ENCODE data around the gene CACNA1A. TPM values are rescaled to one million over a fixed set of nuclear protein-coding genes. Genes with fewer than 3 reads are reported as not detected.

Gene CACNA1A
- total and polyA plus RNA-seq, 2 of the 13 experiments (the other 11 are each of a cell fraction or from before 2014, with no cell fraction given): not detected

DNA sequence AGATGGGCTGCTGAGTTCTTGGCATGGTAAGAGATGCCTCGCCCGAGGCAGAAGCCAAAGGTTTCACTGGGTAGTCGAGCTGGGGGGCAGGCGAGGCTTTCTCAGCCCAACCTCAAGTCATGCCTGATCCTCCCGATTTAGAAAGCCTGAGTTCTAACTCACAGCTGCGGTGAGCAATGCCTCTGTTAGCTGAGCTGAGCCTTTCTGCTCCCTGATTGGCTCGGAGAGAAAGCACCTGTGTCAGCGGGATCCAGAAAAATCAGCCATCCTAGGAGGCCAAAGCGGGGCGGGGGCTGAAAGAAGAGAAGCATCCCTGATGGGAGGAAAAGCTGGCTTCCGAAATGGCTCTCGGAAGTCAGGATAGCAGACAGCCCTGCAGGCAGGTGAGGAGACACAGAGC lies 44.7 kb downstream of the CACNA1A start (continued):
- TF ChIP-seq, protein P1, sequence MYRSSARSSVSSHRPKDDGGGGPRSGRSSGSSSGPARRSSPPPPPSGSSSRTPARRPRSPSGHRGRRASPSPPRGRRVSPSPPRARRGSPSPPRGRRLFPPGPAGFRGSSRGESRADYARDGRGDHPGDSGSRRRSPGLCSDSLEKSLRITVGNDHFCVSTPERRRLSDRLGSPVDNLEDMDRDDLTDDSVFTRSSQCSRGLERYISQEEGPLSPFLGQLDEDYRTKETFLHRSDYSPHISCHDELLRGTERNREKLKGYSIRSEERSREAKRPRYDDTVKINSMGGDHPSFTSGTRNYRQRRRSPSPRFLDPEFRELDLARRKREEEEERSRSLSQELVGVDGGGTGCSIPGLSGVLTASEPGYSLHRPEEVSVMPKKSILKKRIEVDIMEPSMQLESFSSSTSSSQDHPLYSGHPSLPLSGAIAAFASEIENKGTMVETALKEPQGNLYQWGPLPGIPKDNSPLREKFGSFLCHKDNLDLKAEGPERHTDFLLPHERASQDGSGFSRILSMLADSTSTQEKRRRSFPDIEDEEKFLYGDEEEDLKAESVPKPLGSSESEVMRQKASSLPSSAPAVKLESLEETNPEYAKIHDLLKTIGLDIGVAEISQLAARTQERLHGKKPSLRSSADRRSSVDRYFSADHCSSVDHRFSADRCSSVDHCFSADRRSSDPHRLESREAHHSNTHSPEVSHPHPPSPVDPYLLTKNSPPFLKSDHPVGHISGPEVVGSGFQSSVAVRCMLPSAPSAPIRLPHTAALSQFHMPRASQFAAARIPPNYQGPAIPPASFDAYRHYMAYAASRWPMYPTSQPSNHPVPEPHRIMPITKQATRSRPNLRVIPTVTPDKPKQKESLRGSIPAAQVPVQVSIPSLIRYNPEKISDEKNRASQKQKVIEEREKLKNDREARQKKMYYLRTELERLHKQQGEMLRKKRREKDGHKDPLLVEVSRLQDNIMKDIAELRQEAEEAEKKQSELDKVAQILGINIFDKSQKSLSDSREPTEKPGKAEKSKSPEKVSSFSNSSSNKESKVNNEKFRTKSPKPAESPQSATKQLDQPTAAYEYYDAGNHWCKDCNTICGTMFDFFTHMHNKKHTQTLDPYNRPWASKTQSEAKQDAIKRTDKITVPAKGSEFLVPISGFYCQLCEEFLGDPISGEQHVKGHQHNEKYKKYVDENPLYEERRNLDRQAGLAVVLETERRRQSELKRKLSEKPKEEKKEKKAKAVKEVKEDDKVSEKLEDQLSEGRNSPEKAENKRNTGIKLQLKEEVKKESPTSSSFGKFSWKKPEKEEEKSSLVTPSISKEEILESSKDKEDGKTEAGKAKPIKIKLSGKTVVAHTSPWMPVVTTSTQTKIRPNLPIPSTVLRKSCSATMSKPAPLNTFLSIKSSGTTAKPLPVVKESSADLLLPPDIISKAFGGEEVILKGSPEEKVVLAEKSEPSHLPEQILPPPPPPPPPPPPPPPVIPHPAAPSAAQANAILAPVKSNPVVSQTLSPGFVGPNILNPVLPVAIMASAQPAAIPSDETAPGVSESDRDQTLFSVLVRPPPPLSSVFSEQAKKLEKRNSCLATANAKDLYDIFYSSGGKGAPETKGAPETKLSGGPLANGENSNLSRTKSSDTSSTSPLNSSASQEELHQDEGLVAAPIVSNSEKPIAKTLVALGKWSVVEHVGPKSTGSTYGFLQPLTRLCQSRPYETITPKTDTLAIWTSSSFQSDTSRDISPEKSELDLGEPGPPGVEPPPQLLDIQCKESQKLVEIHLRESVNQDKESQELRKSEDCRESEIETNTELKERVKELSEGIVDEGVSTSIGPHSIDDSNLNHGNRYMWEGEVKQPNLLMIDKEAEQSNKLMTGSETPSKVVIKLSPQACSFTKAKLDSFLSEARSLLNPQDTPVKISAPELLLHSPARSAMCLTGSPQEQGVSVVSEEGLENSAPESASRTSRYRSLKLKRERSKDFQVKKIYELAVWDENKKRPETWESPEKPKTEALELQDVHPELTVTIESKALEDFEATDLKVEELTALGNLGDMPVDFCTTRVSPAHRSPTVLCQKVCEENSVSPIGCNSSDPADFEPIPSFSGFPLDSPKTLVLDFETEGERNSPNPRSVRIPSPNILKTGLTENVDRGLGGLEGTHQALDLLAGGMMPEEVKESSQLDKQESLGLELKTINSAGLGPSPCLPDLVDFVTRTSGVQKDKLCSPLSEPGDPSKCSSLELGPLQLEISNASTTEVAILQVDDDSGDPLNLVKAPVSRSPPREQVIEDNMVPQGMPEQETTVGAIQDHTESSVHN (CRISPR knock-in tag; IDR thresholded peaks at IDR 0.05): no peak
- TF ChIP-seq, protein P2, sequence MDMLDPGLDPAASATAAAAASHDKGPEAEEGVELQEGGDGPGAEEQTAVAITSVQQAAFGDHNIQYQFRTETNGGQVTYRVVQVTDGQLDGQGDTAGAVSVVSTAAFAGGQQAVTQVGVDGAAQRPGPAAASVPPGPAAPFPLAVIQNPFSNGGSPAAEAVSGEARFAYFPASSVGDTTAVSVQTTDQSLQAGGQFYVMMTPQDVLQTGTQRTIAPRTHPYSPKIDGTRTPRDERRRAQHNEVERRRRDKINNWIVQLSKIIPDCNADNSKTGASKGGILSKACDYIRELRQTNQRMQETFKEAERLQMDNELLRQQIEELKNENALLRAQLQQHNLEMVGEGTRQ (IDR thresholded peaks at IDR 0.05; ENCODE audit: low read depth, low read length): no peak
- TF ChIP-seq, protein P2 (CRISPR knock-in tag; IDR thresholded peaks at IDR 0.05; ENCODE audit: borderline replicate concordance): no peak
- TF ChIP-seq ZBTB38 (CRISPR knock-in tag; IDR thresholded peaks at IDR 0.05): no peak
- TF ChIP-seq ZMYM4 (CRISPR knock-in tag; IDR thresholded peaks at IDR 0.05): no peak
- TF ChIP-seq CENPX (CRISPR knock-in tag; IDR thresholded peaks at IDR 0.05): no peak
- TF ChIP-seq AKAP8 (CRISPR knock-in tag; IDR thresholded peaks at IDR 0.05): no peak
- no peak for TF ChIP-seq MYC (CRISPR knock-in tag; IDR thresholded peaks at IDR 0.05; ENCODE audit: borderline replicate concordance)
- no peak for TF ChIP-seq ZNF232 (CRISPR knock-in tag; IDR thresholded peaks at IDR 0.05; ENCODE audit: borderline replicate concordance)

Measured in HepG2 (cell line).